Erythroblast (primary cell): ENCODE results near the gene NFKBIA.

Experiments
- GATA1 ChIP-seq: IDR thresholded peaks from 2 replicates; pipeline ENCODE4 v1.6.1; 2011; ENCODE audit warnings: low read depth, mild to moderate bottlenecking, control low read depth, low read length, moderate library complexity
- POLR2A ChIP-seq: IDR thresholded peaks from 2 replicates; pipeline ENCODE4 v1.6.1; 2011; ENCODE audit warnings: mild to moderate bottlenecking, low read length

DNA sequence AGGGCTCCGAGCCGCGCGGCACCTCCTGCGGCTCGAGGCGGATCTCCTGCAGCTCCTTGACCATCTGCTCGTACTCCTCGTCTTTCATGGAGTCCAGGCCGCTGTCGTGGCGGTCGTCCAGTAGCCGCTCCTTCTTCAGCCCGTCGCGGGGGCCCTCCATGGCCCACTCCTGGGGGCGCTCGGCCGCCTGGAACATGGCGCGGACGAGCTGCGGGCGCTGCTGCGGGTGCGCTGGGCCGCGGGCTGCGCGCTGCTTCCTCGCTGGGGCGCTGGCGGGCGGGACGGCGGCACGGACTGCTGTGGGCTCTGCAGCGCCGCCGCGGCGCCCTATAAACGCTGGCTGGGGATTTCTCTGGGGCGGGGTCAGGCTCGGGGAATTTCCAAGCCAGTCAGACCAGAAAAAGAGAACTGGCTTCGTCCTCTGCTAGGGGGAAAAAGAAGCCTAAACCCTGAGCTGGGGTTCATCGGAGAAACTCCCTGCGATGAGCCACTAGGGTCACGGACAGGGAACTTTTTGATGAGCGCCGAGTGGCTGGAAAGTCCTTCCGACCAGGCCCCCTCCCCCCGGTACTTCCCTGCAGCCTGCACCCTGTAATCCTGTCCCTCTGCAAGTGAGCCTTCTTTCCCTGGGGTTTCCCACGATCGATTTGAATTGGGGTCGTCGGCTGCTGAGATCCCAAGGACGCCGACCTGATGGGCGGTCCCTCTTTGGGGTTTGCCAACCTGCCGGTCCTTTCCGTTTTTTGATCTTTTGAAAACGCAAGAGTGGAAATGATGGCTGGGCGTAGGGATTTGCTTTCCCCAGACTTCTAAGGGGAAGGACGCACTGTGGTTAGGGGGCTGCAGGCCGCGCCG lies at the start of gene NFKBIA:
- peak; percentile 96 for TF ChIP-seq POLR2A
- no peak for TF ChIP-seq GATA1
